GM23248 (cell line): ENCODE results near the gene NDUFA11. TPM values are rescaled to one million over a fixed set of nuclear protein-coding genes. Genes with fewer than 3 reads are reported as not detected.

Experiments
- DNase-seq: peaks from one replicate; pipeline ENCODE4 v3.0.0-alpha.2; 2015
- H2AFZ ChIP-seq: fragments of 200-600 bp; sonication (generic); 2 replicates; pipeline ENCODE4 v1.6.1; 2016; ENCODE audit warnings: antibody characterized with exemption
- H3F3A ChIP-seq: fragments of 200-600 bp; sonication (generic); 2 replicates; pipeline ENCODE4 v1.6.1; 2016; ENCODE audit warnings: mild to moderate bottlenecking, antibody characterized with exemption, mixed run types; ENCODE audit not compliant: insufficient read depth
- H3K27ac ChIP-seq: fragments of 200-600 bp; sonication (generic); 2 replicates; pipeline ENCODE4 v1.5.1; 2016; ENCODE audit warnings: mild to moderate bottlenecking
- H3K27me3 ChIP-seq: fragments of 200-600 bp; sonication (generic); replicated peaks from 2 replicates; pipeline ENCODE4 v1.6.1; 2016; ENCODE audit warnings: mild to moderate bottlenecking; ENCODE audit not compliant: insufficient read depth
- H3K36me3 ChIP-seq: fragments of 200-600 bp; sonication (generic); 2 replicates; pipeline ENCODE4 v1.6.1; 2016; ENCODE audit warnings: low read depth, mild to moderate bottlenecking
- H3K4me1 ChIP-seq: fragments of 200-600 bp; sonication (generic); 2 replicates; pipeline ENCODE4 v1.6.1; 2016; ENCODE audit warnings: mild to moderate bottlenecking; ENCODE audit not compliant: insufficient read depth
- H3K4me2 ChIP-seq: fragments of 200-600 bp; sonication (generic); one replicate; pipeline ENCODE4 v1.6.1; 2016; ENCODE audit warnings: mild to moderate bottlenecking; ENCODE audit not compliant: unreplicated experiment
- H3K4me3 ChIP-seq: fragments of 200-600 bp; sonication (generic); 2 replicates; pipeline ENCODE4 v1.5.1; 2016; ENCODE audit warnings: mild to moderate bottlenecking
- H3K79me2 ChIP-seq: fragments of 200-600 bp; sonication (generic); 2 replicates; pipeline ENCODE4 v1.6.1; 2016; ENCODE audit warnings: mild to moderate bottlenecking; ENCODE audit not compliant: insufficient read depth
- H3K9ac ChIP-seq: fragments of 200-600 bp; sonication (generic); 2 replicates; pipeline ENCODE4 v1.6.1; 2016; ENCODE audit warnings: mild to moderate bottlenecking
- H3K9me2 ChIP-seq: fragments of 200-600 bp; sonication (generic); 2 replicates; pipeline ENCODE4 v1.6.1; 2016; ENCODE audit warnings: mixed run types, mild to moderate bottlenecking, moderate library complexity; ENCODE audit not compliant: insufficient read depth
- H3K9me3 ChIP-seq: fragments of 200-600 bp; sonication (generic); one replicate; pipeline ENCODE4 v1.6.1; 2017; ENCODE audit warnings: low read depth
- H4K20me1 ChIP-seq: fragments of 200-600 bp; sonication (generic); 2 replicates; pipeline ENCODE4 v1.6.0; 2016; ENCODE audit not compliant: insufficient read depth
- EZH2 ChIP-seq: fragments of 200-600 bp; sonication (generic); IDR thresholded peaks from 2 replicates; pipeline ENCODE4 v1.6.1; 2018; ENCODE audit warnings: antibody characterized with exemption, mild to moderate bottlenecking; ENCODE audit not compliant: insufficient read depth, poor library complexity, severe bottlenecking
- EZH2phosphoT487 ChIP-seq: fragments of 200-600 bp; sonication (generic); IDR thresholded peaks from 2 replicates; pipeline ENCODE4 v1.6.1; 2018; ENCODE audit warnings: antibody characterized with exemption, moderate library complexity, mild to moderate bottlenecking, low read depth; ENCODE audit not compliant: insufficient read depth
- WGBS, 2 experiments: methylation state at CpG; one replicate each; pipeline ENCODE4 v1.1.6; 2015 to 2017; ENCODE audit warnings: low lambda C conversion rate in 2 of 2, low coverage in 1 of 2; ENCODE audit errors: missing lambda C conversion rate in 2 of 2; 5-methylcytosine and 5-hydroxymethylcytosine counted together
- in situ Hi-C: fragments of 300-500 bp; cut with MboI; formaldehyde crosslinking; loops from 2 replicates; pipeline ENCODE4 v1.15.0; 2020
- polyA plus RNA-seq: library from polyadenylated mRNA; unstranded; fragments of >200 nt; fragmentation: Nextera tagmentation; extraction: Ambion mirVana; gene quantifications from 2 replicates; pipeline ENCODE4 v1.2.1, GENCODE V29; 2016
- total RNA-seq: library from RNA; depleted of rRNA; stranded (reverse); fragments of >200 nt; shearing (Covaris generic); gene quantifications from 2 replicates; pipeline ENCODE4 v1.2.3, GENCODE V29; 2014

The NDUFA11 gene
- total and polyA plus RNA-seq, 2 experiments from 2014 or later: 231 to 588 TPM

- in situ Hi-C loops: no loop called here
- no peaks in the 10 kb centered on the region for H4K20me1 ChIP-seq
- H3F3A ChIP-seq: no peaks in the 10 kb centered on the region
- H3K79me2 ChIP-seq: no peaks in the 10 kb centered on the region
- H3K4me3 ChIP-seq: no peak overlapping the region
- H3K36me3 ChIP-seq: no peaks in the 10 kb centered on the region
- WGBS, 2 experiments: 58 to 60% methylated on average over 17 to 19 of the region's 19 CpGs
- H3K4me1 ChIP-seq: peaks cover 3% of the 10 kb centered on the region; the same call in 1 of the 2 replicates
- H3K9ac ChIP-seq: no peak overlapping the region
- H2AFZ ChIP-seq: no peak overlapping the region
- DNase-seq: no peak
- no peaks in the 10 kb centered on the region for H3K9me2 ChIP-seq
- H3K4me2 ChIP-seq: no peak overlapping the region
- no peaks in the 10 kb centered on the region for H3K9me3 ChIP-seq
- H3K27me3 ChIP-seq: peaks cover 13% of the 10 kb centered on the region; the same call in 1 of the 2 replicates
- TF ChIP-seq EZH2phosphoT487 (no peak), EZH2 (no peak)
- no peak overlapping the region for H3K27ac ChIP-seq
Observed at GRCh38 chr19:5881543-5882299, 21.9 kb downstream of the NDUFA11 start.

GRCh38 chr19:5880604-5881078, 22.9 kb downstream of the NDUFA11 start:
- TF ChIP-seq EZH2phosphoT487: no peak
- no peak for TF ChIP-seq EZH2
- in situ Hi-C loops: no loop called here
- Histone ChIP-seq H4K20me1 (no peaks in the 10 kb centered on the region), H3K9ac (no peak overlapping the region), H2AFZ (no peak overlapping the region), H3K4me2 (no peak overlapping the region), H3K27ac (no peak overlapping the region), H3K79me2 (no peaks in the 10 kb centered on the region), H3K27me3 (peaks cover 13% of the 10 kb centered on the region; the same call in 1 of the 2 replicates), H3K9me3 (no peaks in the 10 kb centered on the region), H3K9me2 (no peaks in the 10 kb centered on the region), H3K36me3 (no peaks in the 10 kb centered on the region), H3F3A (no peaks in the 10 kb centered on the region), H3K4me1 (peaks cover 3% of the 10 kb centered on the region; the same call in 1 of the 2 replicates), H3K4me3 (no peak overlapping the region)
- WGBS, 2 experiments: 20 to 24% methylated on average over 15 of the region's 15 CpGs
- DNase-seq: peak; percentile 51

DNA sequence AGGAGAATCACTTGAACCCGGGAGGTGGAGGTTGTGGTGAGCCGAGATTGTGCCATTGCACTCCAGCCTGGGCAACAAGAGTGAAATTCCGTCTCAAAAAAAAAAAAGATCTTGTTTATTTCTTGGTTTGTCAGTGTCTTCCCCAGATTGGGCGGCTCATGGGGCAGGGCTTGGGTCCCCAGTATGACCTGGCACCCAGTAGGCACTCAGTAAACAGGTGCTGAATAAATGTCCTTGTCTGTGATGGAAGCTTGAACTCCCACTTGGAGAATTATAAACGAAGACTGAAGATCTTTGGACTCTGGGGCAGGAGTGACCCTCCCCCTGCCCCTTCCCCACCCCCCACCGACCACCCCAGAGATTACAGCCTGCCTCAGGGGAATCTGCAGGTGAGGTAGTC, 23.4 kb downstream of the NDUFA11 start:
- Histone ChIP-seq H3K36me3 (no peaks in the 10 kb centered on the region), H4K20me1 (no peaks in the 10 kb centered on the region), H3K9me2 (no peaks in the 10 kb centered on the region), H3K9ac (no peak overlapping the region), H3F3A (no peaks in the 10 kb centered on the region), H3K27ac (no peak overlapping the region), H3K27me3 (peaks cover 13% of the 10 kb centered on the region; the same call in 1 of the 2 replicates), H3K79me2 (no peaks in the 10 kb centered on the region), H3K9me3 (no peaks in the 10 kb centered on the region), H2AFZ (no peak overlapping the region), H3K4me3 (no peak overlapping the region), H3K4me1 (peaks cover 3% of the 10 kb centered on the region; the same call in 1 of the 2 replicates), H3K4me2 (no peak overlapping the region)
- DNase-seq: no peak
- no peak for TF ChIP-seq EZH2
- TF ChIP-seq EZH2phosphoT487: no peak
- WGBS, 2 experiments: 10 to 15% methylated on average over 6 of the region's 6 CpGs
- in situ Hi-C loops: no loop called here

DNA sequence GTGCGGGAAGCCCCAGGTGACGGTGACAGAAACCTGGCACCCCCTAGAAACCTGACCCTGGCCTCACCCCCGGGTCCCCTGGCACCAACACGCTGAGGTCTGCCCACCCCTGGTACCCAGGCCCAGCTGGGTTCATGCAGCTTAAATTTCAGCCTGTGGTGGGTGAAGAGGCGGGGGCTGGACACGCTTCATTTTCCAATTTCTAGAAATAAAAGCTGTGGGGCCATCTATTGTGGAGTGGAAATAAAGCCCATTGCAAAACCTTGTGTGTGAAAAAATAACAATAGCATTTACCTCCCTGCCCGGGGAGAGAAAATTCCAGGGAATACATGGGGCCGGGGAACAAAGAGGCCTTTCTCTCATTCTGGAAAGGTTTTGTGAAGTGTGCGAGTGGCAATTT, 25.7 kb downstream of the NDUFA11 start:
- no peak overlapping the region for H3K4me3 ChIP-seq
- H3K4me1 ChIP-seq: peaks cover 3% of the 10 kb centered on the region; the same call in 1 of the 2 replicates
- H3K27me3 ChIP-seq: peaks cover 13% of the 10 kb centered on the region; the same call in 1 of the 2 replicates
- no peak overlapping the region for H3K4me2 ChIP-seq
- no peak overlapping the region for H3K9ac ChIP-seq
- no peaks in the 10 kb centered on the region for H4K20me1 ChIP-seq
- H3K79me2 ChIP-seq: no peaks in the 10 kb centered on the region
- H3K27ac ChIP-seq: no peak overlapping the region
- H3F3A ChIP-seq: no peaks in the 10 kb centered on the region
- no peaks in the 10 kb centered on the region for H3K9me2 ChIP-seq
- in situ Hi-C loops: no loop called here
- no peaks in the 10 kb centered on the region for H3K36me3 ChIP-seq
- WGBS, 2 experiments: 56 to 60% methylated on average over 9 of the region's 9 CpGs
- no peak for TF ChIP-seq EZH2
- no peak overlapping the region for H2AFZ ChIP-seq
- DNase-seq: no peak
- H3K9me3 ChIP-seq: no peaks in the 10 kb centered on the region
